GM23338 (cell line): ENCODE results near the gene RCCD1. TPM values are rescaled to one million over a fixed set of nuclear protein-coding genes. Genes with fewer than 3 reads are reported as not detected.
A peak's percentile ranks its signal among the peaks of the same experiment; 100 is the strongest.
"Not testable (repeated sequence)": the region's sequence is repeated elsewhere in the genome, so short reads cannot be mapped to it uniquely, and the experiment has no call there.

Source experiments
- ATAC-seq: fragments of 200-7000 bp; cut with Tn5 transposase; 3 replicates; pipeline ENCODE4 v1.9.1; 2020
- DNase-seq: peaks from one replicate; pipeline ENCODE4 v3.0.0-alpha.2; 2015; ENCODE audit warnings: low spot score
- H2AFZ ChIP-seq: fragments of 200-600 bp; sonication (generic); 2 replicates; pipeline ENCODE4 v1.8.0; 2016; ENCODE audit warnings: antibody characterized with exemption, mild to moderate bottlenecking, moderate library complexity
- H3F3A ChIP-seq: fragments of 200-600 bp; sonication (generic); replicated peaks from 2 replicates; pipeline ENCODE4 v1.8.0; 2017; ENCODE audit warnings: antibody characterized with exemption, mixed run types, low read depth
- H3K27ac ChIP-seq: fragments of 200-600 bp; sonication (generic); 2 replicates; pipeline ENCODE4 v1.6.1; 2016; ENCODE audit warnings: low read depth
- H3K27me3 ChIP-seq: fragments of 200-600 bp; sonication (generic); 2 replicates; pipeline ENCODE4 v1.8.0; 2016; ENCODE audit warnings: mild to moderate bottlenecking, mixed run types, moderate library complexity; ENCODE audit not compliant: insufficient read depth
- H3K36me3 ChIP-seq: fragments of 200-600 bp; sonication (generic); 2 replicates; pipeline ENCODE4 v1.8.0; 2016; ENCODE audit warnings: mild to moderate bottlenecking; ENCODE audit not compliant: insufficient read depth
- H3K4me1 ChIP-seq: fragments of 200-600 bp; sonication (generic); 2 replicates; pipeline ENCODE4 v1.8.0; 2016; ENCODE audit warnings: mild to moderate bottlenecking, moderate library complexity; ENCODE audit not compliant: insufficient read depth
- H3K4me2 ChIP-seq: fragments of 200-600 bp; sonication (generic); 2 replicates; pipeline ENCODE4 v1.7.1; 2017; ENCODE audit warnings: mixed run types
- H3K4me3 ChIP-seq: fragments of 200-600 bp; sonication (generic); 2 replicates; pipeline ENCODE4 v1.6.1; 2016; ENCODE audit warnings: mixed run types
- H3K79me2 ChIP-seq: fragments of 200-600 bp; sonication (generic); replicated peaks from 2 replicates; pipeline ENCODE4 v1.8.0; 2017; ENCODE audit warnings: mild to moderate bottlenecking; ENCODE audit not compliant: insufficient read depth
- H3K9me2 ChIP-seq: fragments of 200-600 bp; sonication (generic); 2 replicates; pipeline ENCODE4 v1.8.0; 2017; ENCODE audit not compliant: insufficient read depth
- H4K20me1 ChIP-seq: fragments of 200-600 bp; sonication (generic); replicated peaks from 2 replicates; pipeline ENCODE4 v1.8.0; 2017; ENCODE audit warnings: mild to moderate bottlenecking; ENCODE audit not compliant: insufficient read depth
- H3K27ac Mint-ChIP-seq: 2 replicates; pipeline ENCODE4 v1.8.0; 2020; ENCODE audit warnings: inconsistent platforms, mild to moderate bottlenecking, moderate library complexity, mixed read lengths
- H3K27me3 Mint-ChIP-seq: 3 replicates; pipeline ENCODE4 v1.8.0; 2022; ENCODE audit warnings: low read depth, mild to moderate bottlenecking, moderate library complexity, mixed read lengths, inconsistent platforms; ENCODE audit not compliant: insufficient read depth, poor library complexity
- H3K36me3 Mint-ChIP-seq: 3 replicates; pipeline ENCODE4 v1.8.0; 2021; ENCODE audit warnings: low read depth, mild to moderate bottlenecking, inconsistent platforms, moderate library complexity, mixed read lengths
- H3K4me1 Mint-ChIP-seq: 3 replicates; pipeline ENCODE4 v1.8.0; 2020; ENCODE audit warnings: mild to moderate bottlenecking, inconsistent platforms, mixed read lengths
- H3K4me3 Mint-ChIP-seq: 3 replicates; pipeline ENCODE4 v1.8.0; 2021; ENCODE audit warnings: moderate library complexity, mild to moderate bottlenecking, inconsistent platforms, mixed read lengths
- H3K9me3 Mint-ChIP-seq: 3 replicates; pipeline ENCODE4 v1.8.0; 2020; ENCODE audit warnings: moderate library complexity, mild to moderate bottlenecking, inconsistent platforms, mixed read lengths
- CREB1 ChIP-seq: fragments of 250-450 bp; sonication (Bioruptor Pico); IDR thresholded peaks from 2 replicates; pipeline ENCODE4 v1.5.0; 2020; ENCODE audit warnings: low read depth, mild to moderate bottlenecking, moderate library complexity
- CTCF ChIP-seq, 2 experiments: fragments of 200-600 bp in 1 of 2; sonication (generic) in 1 of 2; conservative IDR thresholded peaks; 2 replicates each; pipeline versions ENCODE4 v1.5.1 to v1.6.1; 2016 to 2017; ENCODE audit warnings: antibody characterized with exemption in 2 of 2, low read depth in 2 of 2, mild to moderate bottlenecking in 2 of 2, moderate library complexity in 1 of 2
- EZH2 ChIP-seq: fragments of 200-600 bp; sonication (generic); IDR thresholded peaks from one replicate; pipeline ENCODE4 v1.8.0; 2017; ENCODE audit warnings: antibody characterized with exemption, mild to moderate bottlenecking, low read depth; ENCODE audit not compliant: unreplicated experiment
- EZH2phosphoT487 ChIP-seq: fragments of 200-600 bp; sonication (generic); IDR thresholded peaks from one replicate; pipeline ENCODE4 v1.8.1; 2018; ENCODE audit warnings: antibody characterized with exemption; ENCODE audit not compliant: unreplicated experiment
- JUNB ChIP-seq: IDR thresholded peaks from one replicate; pipeline ENCODE4 v1.6.1; 2016; ENCODE audit warnings: antibody characterized with exemption; ENCODE audit not compliant: unreplicated experiment
- POLR2AphosphoS5 ChIP-seq: IDR thresholded peaks from 2 replicates; pipeline ENCODE4 v1.6.1; 2016; ENCODE audit warnings: antibody characterized with exemption, low read depth
- STAT1 ChIP-seq: IDR thresholded peaks from one replicate; pipeline ENCODE4 v1.6.1; 2016; ENCODE audit warnings: antibody characterized with exemption; ENCODE audit not compliant: unreplicated experiment
- ZNF114 ChIP-seq: fragments of 250-450 bp; sonication (Bioruptor Pico); IDR thresholded peaks from 2 replicates; pipeline ENCODE4 v1.5.0; 2020; ENCODE audit warnings: mild to moderate bottlenecking, moderate library complexity
- ZNF331 ChIP-seq: fragments of 250-450 bp; sonication (Bioruptor Pico); IDR thresholded peaks from 2 replicates; pipeline ENCODE4 v1.5.0; 2020; ENCODE audit warnings: low read depth, mild to moderate bottlenecking, moderate library complexity
- polyA plus RNA-seq: library from polyadenylated mRNA; unstranded; fragments of >200 nt; fragmentation: Nextera tagmentation; extraction: Ambion mirVana; gene quantifications from 2 replicates; pipeline ENCODE4 v1.2.1, GENCODE V29; 2016
- total RNA-seq: library from RNA; depleted of rRNA; stranded (reverse); fragments of >200 nt; shearing (Covaris generic); gene quantifications from 2 replicates; pipeline ENCODE4 v1.2.3, GENCODE V29; 2014

Gene RCCD1
- total and polyA plus RNA-seq, 2 experiments from 2014 or later: 10.8 to 17.1 TPM

- not testable (repeated sequence) for H3K27ac ChIP-seq, H3K27me3 ChIP-seq, H3K4me1 ChIP-seq, H3K4me3 ChIP-seq, H3K79me2 ChIP-seq, ATAC-seq, H3K27ac Mint-ChIP-seq, H3K27me3 Mint-ChIP-seq, H3K9me3 Mint-ChIP-seq, H4K20me1 ChIP-seq, H3K4me3 Mint-ChIP-seq, H3K9me2 ChIP-seq, H2AFZ ChIP-seq, H3F3A ChIP-seq, H3K4me2 ChIP-seq, H3K36me3 ChIP-seq, DNase-seq, H3K36me3 Mint-ChIP-seq
- peaks cover 16% of the 10 kb centered on the region for H3K4me1 Mint-ChIP-seq
Observed at GRCh38 chr15:90926766-90927165, 27.9 kb upstream of the RCCD1 start.

- H3K4me1 Mint-ChIP-seq: peaks cover 15% of the 10 kb centered on the region
- not testable (repeated sequence) for H3K27me3 ChIP-seq, H3K27ac Mint-ChIP-seq, H3K36me3 Mint-ChIP-seq, H3K4me3 ChIP-seq, H3K4me2 ChIP-seq, H3K9me2 ChIP-seq, H4K20me1 ChIP-seq, H3K4me1 ChIP-seq, DNase-seq, H3K36me3 ChIP-seq, H3K27me3 Mint-ChIP-seq, H3K9me3 Mint-ChIP-seq, H2AFZ ChIP-seq, ATAC-seq, H3K4me3 Mint-ChIP-seq, H3F3A ChIP-seq, H3K27ac ChIP-seq, H3K79me2 ChIP-seq
Observed at GRCh38 chr15:90928106-90928505, 26.6 kb upstream of the RCCD1 start.

- H4K20me1 ChIP-seq: no peaks in the 10 kb centered on the region
- H2AFZ ChIP-seq: no peak overlapping the region
- no peaks in the 10 kb centered on the region for H3K79me2 ChIP-seq
- no peaks in the 10 kb centered on the region for H3K9me3 Mint-ChIP-seq
- no peak overlapping the region for H3K4me2 ChIP-seq
- H3K27me3 Mint-ChIP-seq: peaks cover 11% of the 10 kb centered on the region
- H3K9me2 ChIP-seq: no peaks in the 10 kb centered on the region
- H3K27me3 ChIP-seq: peaks cover 10% of the 10 kb centered on the region; the same call in 1 of the 2 replicates
- no peaks in the 10 kb centered on the region for H3K36me3 Mint-ChIP-seq
- peaks cover 18% of the 10 kb centered on the region for H3K4me1 Mint-ChIP-seq
- no peaks in the 10 kb centered on the region for H3K36me3 ChIP-seq
- peak overlapping the region; percentile 35; the same call in 2 of the 3 replicates for H3K4me3 Mint-ChIP-seq
- no peak overlapping the region for H3K27ac ChIP-seq
- H3K4me3 ChIP-seq: no peak overlapping the region
- peaks cover under 1% of the 10 kb centered on the region; the same call in 1 of the 2 replicates for H3F3A ChIP-seq
- no peak for DNase-seq
- H3K27ac Mint-ChIP-seq: no peak overlapping the region
- H3K4me1 ChIP-seq: peaks cover 14% of the 10 kb centered on the region
- no peak for ATAC-seq
- TF ChIP-seq CREB1 (CRISPR knock-in tag) (no peak), ZNF331 (CRISPR knock-in tag) (no peak), CTCF (conservative IDR thresholded peaks at IDR 0.05; ENCODE audit: low read depth in 2 of 2) (no peak), ZNF114 (CRISPR knock-in tag) (no peak), JUNB (no peak), POLR2AphosphoS5 (no peak), EZH2 (no peak), STAT1 (no peak), EZH2phosphoT487 (no peak)
Observed at GRCh38 chr15:90929246-90930019, 25.3 kb upstream of the RCCD1 start.
